ENCODE measurements around the gene TMPRSS9.
"Not testable (repeated sequence)": the region's sequence is repeated elsewhere in the genome, so short reads cannot be mapped to it uniquely, and the experiment has no call there.

Gene TMPRSS9

GRCh38 chr19:2441096-2441752 is 81.2 kb downstream of the TMPRSS9 start:
- DNase-seq = no peak

GRCh38 chr19:2443116-2443784 is 83.2 kb downstream of the TMPRSS9 start:
- no peak for DNase-seq

GRCh38 chr19:2443785-2444182 is 83.7 kb downstream of the TMPRSS9 start:
- no peak for DNase-seq

- no peak for DNase-seq
Observed at GRCh38 chr19:2444251-2445002, 84.4 kb downstream of the TMPRSS9 start.

- no peak for DNase-seq
Observed at GRCh38 chr19:2446381-2446780, 86.3 kb downstream of the TMPRSS9 start.

- DNase-seq = no peak
Observed at GRCh38 chr19:2449019-2449418, 89.0 kb downstream of the TMPRSS9 start.

- no peak for DNase-seq
Observed at GRCh38 chr19:2451138-2451537, 91.1 kb downstream of the TMPRSS9 start.

GRCh38 chr19:2451741-2452140 is 91.7 kb downstream of the TMPRSS9 start:
- DNase-seq = no peak

GRCh38 chr19:2453431-2454025 is 93.5 kb downstream of the TMPRSS9 start:
- no peak for DNase-seq

- no peak for DNase-seq
Observed at GRCh38 chr19:2454199-2454961, 94.3 kb downstream of the TMPRSS9 start.

- DNase-seq = no peak
Observed at GRCh38 chr19:2454962-2455850, 95.1 kb downstream of the TMPRSS9 start.

- DNase-seq = peak; percentile 38
Observed at GRCh38 chr19:2455851-2456570, 95.9 kb downstream of the TMPRSS9 start.

GRCh38 chr19:2457394-2458037 is 97.5 kb downstream of the TMPRSS9 start:
- no peak for DNase-seq

GRCh38 chr19:2458054-2458453 is 98.0 kb downstream of the TMPRSS9 start:
- DNase-seq = no peak

GRCh38 chr19:2458776-2459175 is 98.7 kb downstream of the TMPRSS9 start:
- DNase-seq = not testable (repeated sequence)

- no peak for DNase-seq
Observed at GRCh38 chr19:2460245-2460644, 100.2 kb downstream of the TMPRSS9 start.

GRCh38 chr19:2461751-2462634 is 101.9 kb downstream of the TMPRSS9 start:
- peak; percentile 75 for DNase-seq

GRCh38 chr19:2462635-2463421 is 102.8 kb downstream of the TMPRSS9 start:
- no peak for DNase-seq

- not testable (repeated sequence) for DNase-seq
Observed at GRCh38 chr19:2463694-2464093, 103.6 kb downstream of the TMPRSS9 start.
